ENCODE data around the gene AFG1L. TPM values are rescaled to one million over a fixed set of nuclear protein-coding genes. Genes with fewer than 3 reads are reported as not detected.

Gene AFG1L
- total and polyA plus RNA-seq, 2 experiments from 2014 or later, result 4.1 to 8.7 TPM

GRCh38 chr6:108350528-108350927, 55.7 kb downstream of the AFG1L start:
- Histone ChIP-seq H4K20me1 (replicated peaks; ENCODE audit: insufficient read depth) (no peaks in the 10 kb centered on the region), H3K36me3 (ENCODE audit: insufficient read depth) (no peaks in the 10 kb centered on the region), H3K4me1 (ENCODE audit: insufficient read depth) (no peaks in the 10 kb centered on the region), H3K4me2 (no peak overlapping the region), H3K27me3 (ENCODE audit: insufficient read depth) (no peaks in the 10 kb centered on the region), H2AFZ (no peak overlapping the region), H3K4me3 (no peak overlapping the region), H3K9me2 (ENCODE audit: insufficient read depth) (no peaks in the 10 kb centered on the region), H3F3A (replicated peaks; ENCODE audit: low read depth) (no peaks in the 10 kb centered on the region), H3K79me2 (replicated peaks; ENCODE audit: insufficient read depth) (no peaks in the 10 kb centered on the region), H3K27ac (ENCODE audit: low read depth) (no peak overlapping the region)
- no peaks in the 10 kb centered on the region for H3K27me3 Mint-ChIP-seq (ENCODE audit: insufficient read depth, low read depth, poor library complexity)
- no peaks in the 10 kb centered on the region for H3K4me1 Mint-ChIP-seq
- H3K9me3 Mint-ChIP-seq, result no peaks in the 10 kb centered on the region
- H3K4me3 Mint-ChIP-seq, result no peak overlapping the region
- no peaks in the 10 kb centered on the region for H3K36me3 Mint-ChIP-seq (ENCODE audit: low read depth)
- H3K27ac Mint-ChIP-seq, result no peak overlapping the region
- no peak for ATAC-seq
- TF ChIP-seq ETS1 (IDR thresholded peaks at IDR 0.05), result no peak
- TF ChIP-seq EZH2phosphoT487 (IDR thresholded peaks at IDR 0.05; ENCODE audit: unreplicated experiment), result no peak
- TF ChIP-seq CTCF (conservative IDR thresholded peaks at IDR 0.05; ENCODE audit: low read depth in 2 of 2), result no peak
- no peak for TF ChIP-seq ZNF462 (CRISPR knock-in tag; IDR thresholded peaks at IDR 0.05)
- DNase-seq (ENCODE audit: low spot score), result no peak

Data from GM23338 (cell line).